CD4-positive, alpha-beta T cell treated with Interferon gamma for 1 hour (primary cell): Measurements from ENCODE around the gene TP53BP2.
"Not testable (repeated sequence)": the region's sequence is repeated elsewhere in the genome, so short reads cannot be mapped to it uniquely, and the experiment has no call there.

Experiments
- DNase-seq: peaks from one replicate; pipeline ENCODE4 v3.0.0-alpha.2; 2020

TP53BP2 gene

DNA sequence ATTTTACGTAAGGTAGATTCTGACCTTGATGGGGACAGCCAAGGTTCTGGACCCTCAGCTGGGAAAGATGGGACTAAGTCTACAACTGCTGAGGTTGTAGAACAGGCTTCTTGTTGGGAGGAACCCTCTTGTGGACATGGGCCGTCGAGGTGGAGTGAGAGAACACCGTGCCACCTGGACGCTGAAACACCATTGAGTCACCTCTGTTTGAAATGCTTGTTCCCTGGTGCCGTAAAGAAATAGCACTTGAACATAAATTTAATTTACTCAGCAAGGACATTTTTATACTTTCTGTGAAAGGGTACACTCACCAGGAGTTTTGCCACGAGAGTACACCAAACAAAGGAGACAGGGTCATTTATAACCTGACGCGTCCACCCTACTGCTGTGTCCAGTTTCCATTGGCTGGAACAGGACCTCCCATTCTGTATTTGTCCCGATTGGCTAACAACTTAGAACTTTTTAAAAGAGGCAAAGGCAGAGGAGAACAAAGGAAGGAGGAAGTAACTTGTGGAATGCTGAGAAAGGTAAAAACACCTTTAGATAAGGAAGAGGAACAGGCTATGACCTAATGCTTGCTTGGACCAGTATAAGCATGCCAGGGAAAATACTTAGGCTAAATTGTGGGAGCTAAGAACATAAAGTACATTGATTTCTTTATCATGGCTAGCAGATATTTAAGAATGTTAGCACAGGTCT, 105.6 kb downstream of the TP53BP2 start:
- not testable (repeated sequence) for DNase-seq

DNA sequence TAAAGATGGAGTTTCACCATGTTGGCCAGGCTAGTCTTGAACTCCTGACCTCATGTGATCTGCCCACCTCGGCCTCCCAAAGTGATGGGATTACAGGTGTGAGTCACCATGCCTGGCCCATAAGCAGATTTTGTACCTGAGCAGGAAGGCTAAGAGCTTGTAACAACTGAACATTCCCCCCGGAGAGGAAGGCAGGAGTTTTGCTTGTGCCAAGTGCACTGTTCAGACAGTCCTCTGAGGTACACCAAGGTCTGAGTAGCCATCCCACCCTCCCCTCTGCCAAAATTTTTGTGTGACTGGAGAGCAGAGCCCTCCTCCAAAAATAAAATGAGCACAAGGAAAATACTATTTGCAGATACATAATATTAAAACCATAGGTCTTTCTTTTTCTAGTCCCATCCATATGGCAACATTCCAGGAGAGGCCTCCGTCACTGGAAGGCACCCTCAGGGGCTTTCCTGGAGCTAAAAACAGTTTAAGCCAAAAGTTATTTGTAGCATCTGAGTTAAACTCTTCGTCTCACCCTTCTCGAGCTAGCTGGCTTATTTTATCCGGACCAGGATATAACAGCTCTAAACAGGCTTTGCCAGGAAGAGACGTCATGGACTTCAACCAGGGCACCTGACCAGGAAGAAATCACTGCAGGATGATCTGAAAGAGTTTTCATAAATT, 106.2 kb downstream of the TP53BP2 start:
- no peak for DNase-seq

DNA sequence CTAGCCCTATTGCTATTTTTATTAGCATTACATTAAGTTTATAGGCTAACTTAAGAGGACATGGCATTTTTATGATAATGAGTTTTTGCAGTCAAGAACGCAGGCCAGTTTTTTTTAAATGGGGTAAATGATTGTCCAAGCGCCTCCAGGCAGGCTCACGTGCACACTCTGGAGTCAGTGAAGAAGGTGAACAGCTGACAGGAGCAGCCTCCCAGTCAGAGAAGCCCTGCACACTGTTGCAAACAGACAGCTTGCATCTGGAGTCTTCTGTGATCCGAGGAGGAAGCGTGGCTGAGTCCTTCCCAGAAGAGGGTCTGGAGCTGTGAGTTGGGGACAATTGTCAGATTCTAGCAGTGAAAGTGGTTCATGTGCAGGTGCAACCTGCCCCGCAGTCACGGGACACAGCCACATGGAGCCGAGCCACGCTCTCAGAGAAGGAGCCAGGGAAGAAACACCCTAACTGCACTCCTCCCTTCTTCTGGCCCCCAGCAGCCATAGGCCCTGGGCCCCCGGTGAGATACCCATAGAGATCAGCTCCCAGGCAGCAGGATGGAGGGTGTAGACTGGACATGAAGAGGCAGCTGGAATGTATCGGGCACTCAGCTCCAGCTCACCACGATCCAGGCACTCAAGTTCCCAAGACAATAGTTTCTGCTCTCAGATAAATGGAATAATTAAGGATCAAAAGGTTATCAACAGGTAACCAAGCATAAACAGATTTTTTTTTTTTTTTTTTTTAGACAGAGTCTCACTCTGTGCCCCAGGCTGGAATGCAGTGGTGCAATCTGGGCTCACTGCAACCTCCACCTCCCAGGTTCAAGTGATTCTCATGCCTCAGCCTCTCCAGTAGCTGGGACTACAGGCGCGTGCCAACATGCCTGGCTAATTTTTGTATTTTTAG, 107.0 kb downstream of the TP53BP2 start:
- DNase-seq, result no peak

DNA sequence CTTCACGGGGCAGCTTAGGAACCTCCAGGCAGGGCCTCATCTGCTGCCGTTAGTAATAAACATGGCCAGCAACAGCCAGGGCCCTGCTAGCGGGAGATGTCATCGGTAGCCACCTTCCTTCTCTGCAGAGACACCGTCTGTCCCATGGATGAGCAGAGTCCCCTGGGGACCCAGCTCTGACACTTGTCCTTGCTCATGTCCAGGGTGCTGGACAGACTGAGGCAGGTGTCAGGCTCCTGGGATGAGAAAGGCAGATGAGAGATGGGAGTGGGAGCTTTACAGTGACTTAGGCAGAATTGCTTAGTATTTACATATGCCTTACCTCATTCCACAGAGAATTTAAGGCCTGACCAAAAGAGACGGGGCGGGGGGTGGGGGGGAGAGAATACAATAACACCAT, 108.4 kb downstream of the TP53BP2 start:
- DNase-seq, result no peak

DNA sequence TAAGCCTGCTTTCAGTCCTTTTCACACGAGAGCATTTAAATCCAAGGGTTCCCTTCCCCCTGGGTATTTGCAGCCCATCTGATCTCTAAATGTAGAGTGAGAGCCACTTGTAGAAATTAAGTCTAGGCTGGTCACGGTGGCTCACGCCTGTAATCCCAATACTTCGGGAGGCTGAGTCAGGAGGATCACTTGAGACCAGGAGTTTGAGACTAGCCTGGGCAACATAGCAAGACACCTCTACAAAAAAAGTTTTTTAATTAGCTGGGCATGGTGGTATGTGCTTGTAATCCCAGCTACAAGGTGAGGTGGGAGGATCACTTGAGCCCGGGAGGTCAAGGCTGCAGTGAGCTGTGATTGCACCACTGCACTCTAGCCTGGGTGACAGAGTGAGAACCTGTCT, 109.1 kb downstream of the TP53BP2 start:
- not testable (repeated sequence) for DNase-seq

DNA sequence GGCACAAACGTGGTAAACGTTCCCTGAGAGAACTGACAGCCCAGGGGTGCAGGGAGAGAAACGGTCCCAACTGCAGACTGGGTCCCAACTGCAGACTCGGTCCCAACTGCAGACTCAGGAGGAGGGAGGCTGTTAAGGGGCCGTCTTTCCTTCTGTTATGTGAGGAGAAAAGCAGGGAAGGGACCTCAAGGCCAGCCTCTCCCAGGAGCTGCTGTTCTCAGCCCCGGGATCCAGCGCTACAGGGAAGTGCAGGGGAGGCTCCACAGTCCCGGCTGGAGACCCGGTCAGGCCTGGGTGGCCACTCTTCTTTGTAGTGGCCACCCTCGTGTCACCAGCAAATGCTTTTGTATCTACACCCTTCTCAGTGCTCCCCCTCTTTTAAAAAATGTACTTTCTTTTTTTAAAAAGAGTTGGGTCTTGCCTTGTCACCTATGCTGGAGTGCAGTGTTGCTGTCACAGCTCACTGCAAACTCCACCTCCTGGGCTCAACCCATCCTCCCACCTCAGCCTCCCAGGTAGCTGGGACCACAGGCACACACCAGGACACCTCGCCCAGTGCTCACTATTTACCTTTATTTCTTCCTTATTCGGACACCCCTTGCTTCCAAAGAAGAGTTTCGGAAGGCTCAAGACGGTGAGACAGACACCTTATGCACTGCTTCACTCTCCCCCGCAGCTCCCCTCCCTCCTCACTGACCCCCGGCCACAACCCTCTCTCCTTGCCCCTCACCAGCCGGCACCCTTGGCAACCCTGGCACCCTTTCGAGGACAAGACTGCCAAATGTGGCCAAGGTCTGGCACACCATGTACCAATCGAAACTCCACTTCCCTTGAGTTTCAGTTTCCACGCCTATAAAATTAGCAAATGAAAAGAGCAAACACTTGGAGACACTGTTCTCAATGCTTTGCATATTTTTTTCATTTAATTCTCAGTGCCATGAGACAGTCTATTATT, 111.6 kb downstream of the TP53BP2 start:
- DNase-seq, result no peak

DNA sequence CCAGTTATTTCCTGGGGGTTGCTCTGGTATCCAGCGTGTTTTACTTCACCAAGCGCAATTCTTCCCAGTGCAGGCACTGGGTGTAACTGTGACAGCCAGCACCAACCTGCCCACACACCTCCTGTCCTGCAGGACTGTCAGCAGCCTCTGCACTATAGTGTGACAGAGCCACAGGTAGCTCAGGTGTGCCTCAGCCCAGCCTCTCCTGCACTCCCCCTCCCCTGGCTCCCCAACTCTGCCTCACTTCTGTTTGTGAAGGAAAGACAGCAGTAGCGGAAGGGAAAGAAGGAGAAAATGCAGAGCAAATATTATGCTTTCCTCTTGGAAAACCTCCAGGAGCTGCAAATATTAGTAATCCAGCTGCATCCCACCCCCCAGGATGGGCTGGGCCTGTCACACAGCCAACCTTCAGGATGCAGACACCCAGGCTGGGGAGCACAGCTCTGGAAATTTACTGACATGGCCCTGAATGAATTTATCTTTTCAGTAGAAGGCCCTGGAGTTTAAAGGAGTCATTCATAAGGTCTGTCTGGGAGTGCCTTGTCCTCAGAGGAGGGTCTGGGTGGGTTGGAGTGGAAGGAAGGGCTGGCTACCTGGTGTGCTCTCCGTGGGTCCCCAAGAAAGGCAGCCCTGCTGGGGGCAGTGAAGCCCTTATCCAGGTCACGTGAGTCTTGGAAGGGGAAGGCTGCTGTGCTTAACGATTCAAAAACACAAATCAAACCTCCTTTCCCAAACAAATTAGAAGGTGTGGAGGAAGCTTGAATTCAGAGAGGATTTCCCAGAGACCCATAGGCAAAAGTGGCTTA, 112.6 kb downstream of the TP53BP2 start:
- no peak for DNase-seq

DNA sequence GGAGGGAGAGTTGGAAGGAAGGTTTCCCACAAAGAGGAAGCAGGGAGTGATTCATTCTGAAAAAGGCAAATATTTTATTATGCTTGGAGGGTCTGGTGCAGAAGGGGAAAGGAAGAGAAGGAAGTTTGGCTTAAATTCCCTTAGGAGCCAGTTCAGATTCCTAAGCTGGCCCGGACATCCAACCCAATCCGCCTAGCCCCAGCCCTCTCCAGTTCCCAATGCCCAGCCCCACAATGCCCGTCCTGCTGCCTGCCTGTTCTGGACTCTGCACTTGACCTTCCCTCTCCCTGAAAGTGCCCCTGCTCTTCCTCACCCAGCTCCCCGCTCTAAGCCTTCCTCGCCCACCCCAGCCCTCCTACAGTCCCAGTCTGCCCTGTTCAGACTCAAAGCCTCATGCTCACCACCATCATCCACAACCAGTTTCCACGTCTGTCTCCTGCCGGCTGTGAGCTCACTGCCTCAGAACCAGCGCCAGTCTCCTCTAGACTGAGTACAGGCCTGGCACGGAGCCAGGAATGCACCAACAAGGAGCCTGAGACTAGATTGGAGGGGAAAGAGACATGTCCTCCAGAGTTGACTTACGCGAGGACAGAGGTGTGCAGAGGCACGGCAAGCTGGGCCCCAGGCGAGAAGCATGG, 114.5 kb downstream of the TP53BP2 start:
- no peak for DNase-seq

DNA sequence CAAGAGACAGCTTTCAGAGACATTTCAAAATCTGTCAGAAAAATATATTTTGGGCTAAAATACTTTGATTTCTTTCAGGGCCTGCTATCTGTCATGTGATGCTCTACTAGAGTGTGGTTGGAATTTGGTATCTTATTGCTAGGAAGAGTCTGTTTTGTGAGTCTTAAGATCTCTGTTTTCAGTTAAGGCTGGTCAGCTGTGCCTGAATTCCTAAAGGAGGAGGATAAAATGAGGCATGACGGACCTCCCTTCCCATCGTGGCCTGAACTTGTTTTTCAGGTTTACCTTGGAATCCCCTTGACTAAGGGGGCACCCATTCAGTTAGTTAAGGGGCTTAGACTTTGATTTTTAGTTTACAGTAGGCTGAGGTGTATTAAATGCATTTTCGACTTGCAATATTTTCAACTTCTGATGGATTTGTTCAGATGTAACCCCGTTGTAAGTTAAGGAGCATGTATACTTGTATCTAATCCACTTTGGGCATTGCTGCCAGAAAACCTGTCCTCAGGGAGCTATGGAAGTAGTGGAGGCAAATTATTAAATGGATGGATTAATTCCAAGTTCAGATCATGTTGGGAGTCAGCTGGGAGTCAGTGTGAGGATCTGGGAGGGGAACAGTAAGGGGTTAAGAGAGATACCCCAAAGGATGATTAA, 115.1 kb downstream of the TP53BP2 start:
- no peak for DNase-seq

DNA sequence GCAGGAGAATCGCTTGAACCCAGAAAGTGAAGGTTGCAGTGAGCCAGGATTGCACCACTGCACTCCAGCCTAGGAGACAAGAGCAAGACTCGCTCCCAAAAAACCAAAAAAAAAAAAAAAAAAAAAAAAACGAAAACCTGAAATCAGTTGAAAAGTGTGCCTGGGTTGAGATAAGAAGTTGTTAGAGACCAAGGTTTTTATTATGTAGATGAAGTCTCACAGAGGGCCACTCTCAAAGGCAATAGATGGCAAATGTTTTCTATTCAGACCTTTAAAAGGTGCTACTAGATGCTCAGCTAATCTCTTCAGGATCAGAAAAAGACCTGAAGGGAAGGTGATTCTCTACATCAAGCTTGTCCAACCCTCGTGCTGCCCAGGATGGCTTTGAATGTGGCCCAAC, 115.8 kb downstream of the TP53BP2 start:
- DNase-seq, result no peak
